Neural crest cell (in vitro differentiated cells): ENCODE measurements around the gene RPP40. TPM values are rescaled to one million over a fixed set of nuclear protein-coding genes. Genes with fewer than 3 reads are reported as not detected.

Experiments
- DNase-seq: peaks from one replicate; pipeline ENCODE4 v3.0.0; 2021; ENCODE audit warnings: low read depth, mixed read lengths, low spot score
- H3K27ac Mint-ChIP-seq: one replicate; pipeline ENCODE4 v1.8.0; 2021; ENCODE audit warnings: mild to moderate bottlenecking, mixed read lengths; ENCODE audit not compliant: unreplicated experiment
- H3K27me3 Mint-ChIP-seq: 2 replicates; pipeline ENCODE4 v1.8.0; 2021; ENCODE audit warnings: low read depth, mild to moderate bottlenecking, mixed read lengths
- H3K36me3 Mint-ChIP-seq: 2 replicates; pipeline ENCODE4 v1.8.0; 2021; ENCODE audit warnings: low read depth, mild to moderate bottlenecking, mixed read lengths
- H3K4me1 Mint-ChIP-seq: 2 replicates; pipeline ENCODE4 v1.8.0; 2021; ENCODE audit warnings: mixed read lengths
- H3K4me3 Mint-ChIP-seq: one replicate; pipeline ENCODE4 v1.8.0; 2021; ENCODE audit warnings: mild to moderate bottlenecking, mixed read lengths
- H3K9me3 Mint-ChIP-seq: 2 replicates; pipeline ENCODE4 v1.8.0; 2021; ENCODE audit warnings: mixed read lengths
- total RNA-seq: library from RNA; stranded (reverse); gene quantifications from 2 replicates; pipeline ENCODE4 v1.2.1, GENCODE V29; 2021
- TF ChIP-seq, protein P1 (sequence below): fragments of 200-600 bp; sonication (generic); conservative IDR thresholded peaks from 2 replicates; pipeline ENCODE4 v1.5.0; 2021; ENCODE audit warnings: antibody characterized with exemption, mild to moderate bottlenecking

RPP40 gene
- total RNA-seq, 1 donor from 2014 or later: 9.7 TPM

GRCh38 chr6:4947716-4948115, 56.1 kb downstream of the RPP40 start:
- Mint-ChIP-seq H3K4me1 (peaks cover 19% of the 10 kb centered on the region), H3K27ac (peak overlapping the region; percentile 35), H3K27me3 (no peaks in the 10 kb centered on the region), H3K4me3 (no peak overlapping the region), H3K9me3 (no peaks in the 10 kb centered on the region), H3K36me3 (peaks cover 23% of the 10 kb centered on the region)
- TF ChIP-seq, protein P1, sequence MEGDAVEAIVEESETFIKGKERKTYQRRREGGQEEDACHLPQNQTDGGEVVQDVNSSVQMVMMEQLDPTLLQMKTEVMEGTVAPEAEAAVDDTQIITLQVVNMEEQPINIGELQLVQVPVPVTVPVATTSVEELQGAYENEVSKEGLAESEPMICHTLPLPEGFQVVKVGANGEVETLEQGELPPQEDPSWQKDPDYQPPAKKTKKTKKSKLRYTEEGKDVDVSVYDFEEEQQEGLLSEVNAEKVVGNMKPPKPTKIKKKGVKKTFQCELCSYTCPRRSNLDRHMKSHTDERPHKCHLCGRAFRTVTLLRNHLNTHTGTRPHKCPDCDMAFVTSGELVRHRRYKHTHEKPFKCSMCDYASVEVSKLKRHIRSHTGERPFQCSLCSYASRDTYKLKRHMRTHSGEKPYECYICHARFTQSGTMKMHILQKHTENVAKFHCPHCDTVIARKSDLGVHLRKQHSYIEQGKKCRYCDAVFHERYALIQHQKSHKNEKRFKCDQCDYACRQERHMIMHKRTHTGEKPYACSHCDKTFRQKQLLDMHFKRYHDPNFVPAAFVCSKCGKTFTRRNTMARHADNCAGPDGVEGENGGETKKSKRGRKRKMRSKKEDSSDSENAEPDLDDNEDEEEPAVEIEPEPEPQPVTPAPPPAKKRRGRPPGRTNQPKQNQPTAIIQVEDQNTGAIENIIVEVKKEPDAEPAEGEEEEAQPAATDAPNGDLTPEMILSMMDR: no peak
- DNase-seq: no peak

- no peak overlapping the region for H3K4me3 Mint-ChIP-seq
- H3K9me3 Mint-ChIP-seq: no peaks in the 10 kb centered on the region
- DNase-seq: no peak
- peaks cover 18% of the 10 kb centered on the region for H3K36me3 Mint-ChIP-seq
- H3K4me1 Mint-ChIP-seq: peaks cover 30% of the 10 kb centered on the region
- no peaks in the 10 kb centered on the region for H3K27me3 Mint-ChIP-seq
- TF ChIP-seq, protein P1: no peak
- H3K27ac Mint-ChIP-seq: no peak overlapping the region
Observed at GRCh38 chr6:4946521-4946920, 57.3 kb downstream of the RPP40 start.

Other genes with a start within 250 kb of the RPP40 start
- gene CDYL, start 227.6 kb downstream of the RPP40 start, total RNA-seq: 54.2 and 60.6 TPM in 2 replicates
- 0.05 and 0.07 TPM in 2 replicates for gene PPP1R3G, start 81.3 kb upstream of the RPP40 start, total RNA-seq